GM20000 (cell line): ENCODE results near the gene NSMF.

Source experiments
- DNase-seq: peaks from one replicate; pipeline ENCODE4 v3.0.0; 2012; ENCODE audit warnings: low spot score
- TF ChIP-seq, protein P1 (sequence below): IDR thresholded peaks from 2 replicates; pipeline ENCODE4 v1.5.1; 2012; ENCODE audit warnings: mild to moderate bottlenecking, control low read depth; ENCODE audit errors: extremely low read depth, missing control alignments

NSMF gene

DNA sequence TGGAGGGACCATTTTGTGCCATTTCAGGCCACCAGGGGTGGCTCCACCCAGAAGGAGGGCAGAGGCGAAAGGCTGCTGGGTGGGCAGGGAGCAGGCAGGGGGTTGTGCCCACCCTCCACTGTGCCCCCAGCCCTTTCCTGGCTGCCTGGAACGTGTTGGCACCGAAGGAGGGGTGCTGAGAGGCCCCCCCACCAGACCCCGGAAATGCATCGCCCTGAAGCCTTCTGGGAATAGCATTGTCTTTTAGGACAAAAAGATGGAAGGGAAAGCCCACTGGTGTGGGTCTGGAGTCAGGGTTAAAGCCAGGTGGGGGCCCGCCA is 30.9 kb downstream of the NSMF start:
- DNase-seq: no peak
- TF ChIP-seq, protein P1, sequence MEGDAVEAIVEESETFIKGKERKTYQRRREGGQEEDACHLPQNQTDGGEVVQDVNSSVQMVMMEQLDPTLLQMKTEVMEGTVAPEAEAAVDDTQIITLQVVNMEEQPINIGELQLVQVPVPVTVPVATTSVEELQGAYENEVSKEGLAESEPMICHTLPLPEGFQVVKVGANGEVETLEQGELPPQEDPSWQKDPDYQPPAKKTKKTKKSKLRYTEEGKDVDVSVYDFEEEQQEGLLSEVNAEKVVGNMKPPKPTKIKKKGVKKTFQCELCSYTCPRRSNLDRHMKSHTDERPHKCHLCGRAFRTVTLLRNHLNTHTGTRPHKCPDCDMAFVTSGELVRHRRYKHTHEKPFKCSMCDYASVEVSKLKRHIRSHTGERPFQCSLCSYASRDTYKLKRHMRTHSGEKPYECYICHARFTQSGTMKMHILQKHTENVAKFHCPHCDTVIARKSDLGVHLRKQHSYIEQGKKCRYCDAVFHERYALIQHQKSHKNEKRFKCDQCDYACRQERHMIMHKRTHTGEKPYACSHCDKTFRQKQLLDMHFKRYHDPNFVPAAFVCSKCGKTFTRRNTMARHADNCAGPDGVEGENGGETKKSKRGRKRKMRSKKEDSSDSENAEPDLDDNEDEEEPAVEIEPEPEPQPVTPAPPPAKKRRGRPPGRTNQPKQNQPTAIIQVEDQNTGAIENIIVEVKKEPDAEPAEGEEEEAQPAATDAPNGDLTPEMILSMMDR: no peak

DNA sequence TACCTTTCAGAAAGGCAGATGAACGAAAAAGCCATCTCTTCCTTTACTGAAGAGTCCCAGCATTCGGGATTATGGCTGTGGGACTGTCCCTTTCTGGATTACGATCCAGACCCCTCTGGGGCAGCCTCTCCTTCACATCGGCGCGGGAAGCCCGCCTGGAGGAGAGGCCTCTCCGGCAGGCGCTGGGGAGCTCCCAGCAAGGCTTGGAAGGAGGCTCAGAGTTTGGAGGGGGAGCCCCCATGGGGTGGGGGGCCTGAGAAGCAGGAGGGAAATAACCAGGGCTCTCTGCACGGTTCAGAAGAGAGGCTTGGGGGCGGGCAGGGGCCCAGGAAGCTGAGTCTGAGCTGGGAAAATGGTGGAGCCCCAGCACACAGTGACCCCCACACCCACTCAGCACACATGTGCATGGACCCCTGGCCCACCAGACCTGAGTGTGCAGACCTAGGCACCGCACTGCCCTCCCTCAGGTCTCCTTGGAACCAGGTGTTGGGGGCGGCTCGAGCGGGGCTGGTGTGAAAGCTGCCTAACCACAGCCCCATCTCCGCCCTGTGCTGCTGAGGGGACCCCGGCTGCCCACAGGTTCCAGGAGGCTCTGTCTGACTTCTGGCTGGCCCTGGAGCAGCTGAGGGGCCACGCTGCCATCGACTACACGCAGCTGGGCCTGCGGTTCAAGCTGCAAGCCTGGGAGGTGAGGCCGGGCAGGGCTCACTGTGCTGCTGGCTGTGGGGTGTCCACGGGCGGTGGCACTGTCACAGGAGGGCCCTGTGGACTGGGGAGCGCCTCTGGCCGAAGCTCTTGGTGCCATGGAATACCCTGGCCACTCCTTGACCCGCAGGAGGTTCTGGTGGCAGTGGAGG is 31.5 kb downstream of the NSMF start:
- TF ChIP-seq, protein P1: no peak
- DNase-seq: no peak

DNA sequence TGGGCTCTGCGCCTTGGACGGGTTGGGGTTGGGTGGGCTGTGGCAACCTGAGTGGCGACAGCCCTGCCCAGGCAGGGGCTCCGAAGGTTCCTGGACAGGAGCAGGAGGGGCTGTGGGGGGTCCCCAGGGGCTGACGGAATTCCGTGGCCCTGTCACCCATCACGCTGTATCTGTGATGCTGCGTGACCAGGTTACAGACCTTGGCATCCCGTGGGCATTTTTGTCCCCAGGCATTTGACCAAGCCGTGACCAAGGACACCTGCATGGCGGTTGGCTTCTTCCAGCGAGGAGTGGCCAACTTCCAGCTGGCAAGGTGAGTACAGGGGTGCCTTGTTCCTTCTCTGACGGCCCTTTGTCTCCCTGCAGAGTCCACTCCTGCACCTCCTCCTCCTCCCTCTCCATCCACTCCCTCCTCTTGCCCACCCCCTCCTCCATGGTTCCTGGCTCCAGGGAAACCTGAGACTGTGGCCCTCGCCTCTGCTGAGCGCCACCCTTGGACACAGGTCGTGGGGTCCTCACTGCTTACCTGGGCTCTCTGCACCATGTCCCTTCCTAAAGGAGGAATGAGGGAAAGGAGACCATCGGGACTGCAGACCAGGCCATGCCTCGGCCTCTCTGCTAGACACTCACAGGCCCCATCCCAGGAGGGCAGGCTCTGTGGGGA is 33.0 kb downstream of the NSMF start:
- TF ChIP-seq, protein P1: no peak
- DNase-seq: no peak

DNA sequence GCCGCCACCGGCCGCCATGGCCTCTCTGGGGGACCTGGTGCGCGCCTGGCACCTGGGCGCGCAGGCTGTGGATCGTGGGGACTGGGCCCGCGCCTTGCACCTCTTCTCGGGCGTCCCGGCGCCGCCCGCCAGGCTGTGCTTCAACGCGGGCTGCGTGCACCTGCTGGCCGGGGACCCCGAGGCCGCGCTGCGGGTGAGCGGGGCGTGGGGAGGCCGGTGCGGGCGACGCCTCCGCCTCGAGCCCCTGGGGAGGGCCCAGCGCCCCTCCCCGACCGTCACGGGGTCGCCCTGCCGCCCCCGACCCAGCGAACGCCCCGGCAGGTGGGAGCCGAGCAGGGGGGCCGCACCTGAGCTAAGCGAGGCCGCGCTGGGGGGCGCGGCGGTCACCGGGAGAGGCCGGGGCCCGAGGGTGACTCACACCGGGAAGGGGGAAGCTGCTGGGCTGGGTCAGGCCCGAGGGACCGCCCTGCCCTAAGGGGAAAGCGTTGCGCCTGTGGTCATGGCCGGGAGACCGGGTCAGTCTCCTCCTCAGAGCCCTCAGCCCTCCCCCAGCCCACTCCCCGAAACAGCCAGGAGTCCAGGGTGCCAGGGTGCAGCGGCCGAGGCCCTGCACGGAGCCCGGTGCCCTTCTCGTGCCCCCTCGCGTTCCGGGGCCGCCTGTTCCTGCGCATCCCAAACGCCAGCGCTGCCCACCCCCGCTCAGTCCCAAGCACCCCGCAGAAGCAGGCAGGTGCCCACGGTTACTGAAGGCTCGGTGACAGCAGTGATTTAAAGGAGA is 35.4 kb downstream of the NSMF start:
- TF ChIP-seq, protein P1: no peak
- no peak for DNase-seq

DNA sequence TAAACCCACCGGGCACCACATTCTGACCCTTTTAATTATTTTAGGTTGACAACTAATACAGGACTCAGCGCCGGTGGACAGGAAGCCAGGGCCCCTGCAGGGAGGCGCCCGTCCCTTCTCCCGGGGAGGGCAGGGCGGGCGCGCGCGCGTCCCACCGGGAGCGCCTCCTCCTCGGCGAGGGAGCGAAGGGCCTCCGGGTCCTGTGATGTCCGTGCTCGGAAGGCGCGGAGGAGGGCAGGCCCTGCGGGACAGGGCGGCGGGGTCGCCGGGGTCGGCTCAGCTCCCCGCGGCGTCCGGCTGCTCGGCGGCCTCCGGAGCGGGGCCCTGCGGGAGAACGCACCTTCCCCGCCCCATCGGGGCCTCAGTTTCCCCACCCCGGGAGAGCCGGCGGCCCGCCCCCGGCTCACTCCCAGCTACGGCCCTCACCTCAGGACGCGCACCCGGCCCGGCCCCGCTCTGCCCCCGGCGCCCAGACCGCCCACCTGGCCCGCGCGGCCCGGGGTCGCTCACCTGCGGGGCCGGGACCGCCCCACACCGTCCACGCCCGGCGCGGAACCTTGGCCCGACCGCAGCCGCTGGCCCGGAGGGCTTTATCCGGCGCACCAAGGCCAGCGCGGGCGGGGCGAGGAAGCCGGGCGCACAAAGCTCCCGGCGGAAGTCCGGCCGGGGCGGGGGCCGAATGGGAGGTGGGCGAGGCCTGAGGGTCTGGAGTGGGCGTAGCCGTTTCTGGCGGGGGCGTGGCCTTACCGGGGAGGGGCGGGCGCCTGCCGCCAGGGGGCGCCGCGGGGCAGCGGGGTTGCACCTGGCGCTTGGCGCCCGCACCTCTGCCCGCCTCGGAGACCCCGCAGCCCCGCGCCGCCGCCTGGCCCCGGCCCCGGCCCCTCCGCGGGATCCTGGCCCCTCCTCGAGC is 36.3 kb downstream of the NSMF start, which contains the start of the genes EXD3 and NOXA1:
Gene EXD3 (minus strand): TSS at position 559 of the 910 bp plus-strand sequence. CDS start 27,805 bp downstream, outside the sequence.
Gene NOXA1 (plus strand): TSS at position 790 of the 910 bp plus-strand sequence. CDS start 137 bp downstream, outside the sequence.
- peak; percentile 100 for DNase-seq
- TF ChIP-seq, protein P1: peak; percentile 43

DNA sequence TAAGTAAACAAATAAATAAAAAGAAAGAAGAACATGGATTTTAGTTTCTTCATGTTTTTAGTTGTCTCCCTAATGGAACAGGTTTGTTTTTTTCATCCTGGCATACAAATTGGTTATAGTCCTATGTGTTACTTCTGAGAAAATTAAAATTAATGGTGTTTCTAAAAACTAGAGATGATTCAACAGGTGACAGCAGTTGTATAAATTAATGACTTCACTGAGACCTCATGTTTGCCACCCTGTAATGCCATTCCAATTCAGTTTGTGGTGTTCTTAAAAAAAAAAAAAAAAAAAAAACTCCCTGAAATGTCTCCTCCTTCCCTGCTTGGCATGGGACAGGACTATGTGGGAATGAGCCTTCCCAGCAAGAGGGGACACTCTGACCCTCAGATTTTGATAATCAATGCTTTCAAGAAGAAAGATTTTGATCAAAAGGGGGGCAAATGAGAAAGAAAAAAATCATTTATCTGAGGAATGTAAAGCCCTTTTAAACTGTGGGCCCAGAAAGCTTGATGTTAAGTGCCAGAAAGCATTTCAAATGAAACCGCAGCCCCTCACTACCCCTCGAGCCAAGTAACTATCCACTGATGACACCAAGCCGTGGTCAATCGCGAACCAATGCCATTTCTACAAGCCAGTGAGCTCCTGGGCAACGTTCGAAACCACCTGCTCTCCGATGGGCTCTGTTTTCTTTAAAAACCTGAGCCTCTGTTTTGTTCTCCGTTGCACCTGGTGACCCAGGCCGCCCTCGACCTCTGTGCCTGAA is 37.1 kb downstream of the NSMF start:
- DNase-seq: no peak
- TF ChIP-seq, protein P1: no peak
